ENCODE data around the gene HDAC5.
"Not testable (repeated sequence)": the region's sequence is repeated elsewhere in the genome, so short reads cannot be mapped to it uniquely, and the experiment has no call there.

The HDAC5 gene

GRCh38 chr17:44112284-44113280, 10.9 kb downstream of the HDAC5 start:
- no peak for DNase-seq (ENCODE audit: low read depth in 1 of 2, low spot score in 1 of 2)

GRCh38 chr17:44111777-44112176, 11.7 kb downstream of the HDAC5 start:
- no peak for DNase-seq (ENCODE audit: low read depth in 1 of 2, low spot score in 1 of 2)

GRCh38 chr17:44110823-44111633, 12.4 kb downstream of the HDAC5 start:
- peak in 1 of 2 donors; percentile 23 for DNase-seq (ENCODE audit: low read depth in 1 of 2, low spot score in 1 of 2)

GRCh38 chr17:44110011-44110686, 13.3 kb downstream of the HDAC5 start:
- no peak for DNase-seq (ENCODE audit: low read depth in 1 of 2, low spot score in 1 of 2)

- no peak for DNase-seq (ENCODE audit: low read depth in 1 of 2, low spot score in 1 of 2)
Measured at GRCh38 chr17:44109312-44109630, 14.2 kb downstream of the HDAC5 start.

GRCh38 chr17:44108440-44109311, 14.8 kb downstream of the HDAC5 start:
- DNase-seq (ENCODE audit: low read depth in 1 of 2, low spot score in 1 of 2), result no peak

GRCh38 chr17:44106801-44107200, 16.6 kb downstream of the HDAC5 start:
- no peak for DNase-seq (ENCODE audit: low read depth in 1 of 2, low spot score in 1 of 2)

- no peak for DNase-seq (ENCODE audit: low read depth in 1 of 2, low spot score in 1 of 2)
Measured at GRCh38 chr17:44105941-44106340, 17.5 kb downstream of the HDAC5 start.

GRCh38 chr17:44105483-44105882, 18.0 kb downstream of the HDAC5 start:
- no peak for DNase-seq (ENCODE audit: low read depth in 1 of 2, low spot score in 1 of 2)

GRCh38 chr17:44102849-44103622, 20.4 kb downstream of the HDAC5 start:
- no peak for DNase-seq (ENCODE audit: low read depth in 1 of 2, low spot score in 1 of 2)

- not testable (repeated sequence) for DNase-seq (ENCODE audit: low read depth in 1 of 2, low spot score in 1 of 2)
Measured at GRCh38 chr17:44101858-44102257, 21.6 kb downstream of the HDAC5 start.

GRCh38 chr17:44097110-44097958, 26.1 kb downstream of the HDAC5 start:
- DNase-seq (ENCODE audit: low read depth in 1 of 2, low spot score in 1 of 2), result no peak

- DNase-seq (ENCODE audit: low read depth in 1 of 2, low spot score in 1 of 2), result no peak
Measured at GRCh38 chr17:44095647-44096496, 27.6 kb downstream of the HDAC5 start.

GRCh38 chr17:44095388-44095646, 28.1 kb downstream of the HDAC5 start:
- DNase-seq (ENCODE audit: low read depth in 1 of 2, low spot score in 1 of 2), result no peak

GRCh38 chr17:44094701-44095387, 28.6 kb downstream of the HDAC5 start:
- no peak for DNase-seq (ENCODE audit: low read depth in 1 of 2, low spot score in 1 of 2)

GRCh38 chr17:44093231-44093900, 30.1 kb downstream of the HDAC5 start:
- DNase-seq (ENCODE audit: low read depth in 1 of 2, low spot score in 1 of 2), result no peak

GRCh38 chr17:44092051-44092450, 31.4 kb downstream of the HDAC5 start:
- DNase-seq (ENCODE audit: low read depth in 1 of 2, low spot score in 1 of 2), result no peak

Measured in activated T-helper 1 cell treated with anti-CD3 and anti-CD28 coated beads, Interleukin-2, amount 50 U/mL, for 16 hours (primary cell).